Activated CD4-positive, alpha-beta T cell treated with anti-CD3 and anti-CD28 coated beads for 24 hours (primary cell): ENCODE data around the gene ARRDC2.
"Not testable (repeated sequence)": the region's sequence is repeated elsewhere in the genome, so short reads cannot be mapped to it uniquely, and the experiment has no call there.

Experiments
- DNase-seq, 2 donors: peaks; one replicate each; pipeline ENCODE4 v3.0.0-alpha.2; 2020; ENCODE audit warnings: low read depth in 2 of 2

Gene ARRDC2

GRCh38 chr19:18016209-18016910 lies 8.4 kb downstream of the ARRDC2 start:
- no peak for DNase-seq

GRCh38 chr19:18017275-18018083 lies 9.5 kb downstream of the ARRDC2 start:
- no peak for DNase-seq

GRCh38 chr19:18020212-18021085 lies 12.5 kb downstream of the ARRDC2 start:
- no peak for DNase-seq

- no peak for DNase-seq
Measured at GRCh38 chr19:18021121-18021755, 13.3 kb downstream of the ARRDC2 start.

- no peak for DNase-seq
Measured at GRCh38 chr19:18023622-18024251, 15.8 kb downstream of the ARRDC2 start.

GRCh38 chr19:18027151-18027550 lies 19.2 kb downstream of the ARRDC2 start:
- no peak for DNase-seq

- no peak for DNase-seq
Measured at GRCh38 chr19:18029617-18030338, 21.8 kb downstream of the ARRDC2 start.

- DNase-seq: not testable (repeated sequence)
Measured at GRCh38 chr19:18031401-18031800, 23.4 kb downstream of the ARRDC2 start.

GRCh38 chr19:18032102-18032501 lies 24.1 kb downstream of the ARRDC2 start:
- DNase-seq: not testable (repeated sequence)

GRCh38 chr19:18041054-18041453 lies 33.1 kb downstream of the ARRDC2 start:
- no peak for DNase-seq

GRCh38 chr19:18043676-18044075 lies 35.7 kb downstream of the ARRDC2 start:
- no peak for DNase-seq

- peak; percentile 76 to 79 for DNase-seq
Measured at GRCh38 chr19:18044825-18045304, 36.9 kb downstream of the ARRDC2 start.

- DNase-seq: no peak
Measured at GRCh38 chr19:18045307-18046050, 37.5 kb downstream of the ARRDC2 start.

GRCh38 chr19:18046059-18046718 lies 38.2 kb downstream of the ARRDC2 start:
- no peak for DNase-seq

- DNase-seq: no peak
Measured at GRCh38 chr19:18049385-18049784, 41.4 kb downstream of the ARRDC2 start.

GRCh38 chr19:18051887-18052286 lies 43.9 kb downstream of the ARRDC2 start:
- no peak for DNase-seq

GRCh38 chr19:18053576-18054219 lies 45.7 kb downstream of the ARRDC2 start:
- DNase-seq: no peak

GRCh38 chr19:18055967-18056366 lies 48.0 kb downstream of the ARRDC2 start:
- DNase-seq: no peak

GRCh38 chr19:18057557-18057956 lies 49.6 kb downstream of the ARRDC2 start:
- DNase-seq: no peak
